Fibroblast of villous mesenchyme (primary cell): ENCODE measurements around the gene TMEM259. TPM values are rescaled to one million over a fixed set of nuclear protein-coding genes. Genes with fewer than 3 reads are reported as not detected.
A peak's percentile ranks its signal among the peaks of the same experiment; 100 is the strongest.

ENCODE experiments used
- DNase-seq: peaks from one replicate; pipeline ENCODE4 v3.0.0-alpha.2; 2010; ENCODE audit warnings: low read depth
- H3K4me3 ChIP-seq: 2 replicates; pipeline ENCODE4 v1.5.1; 2011; ENCODE audit warnings: low read depth, mild to moderate bottlenecking, low read length
- total RNA-seq: library from RNA; depleted of rRNA; stranded (reverse); fragments of >200 nt; gene quantifications from 2 replicates; pipeline ENCODE4 v1.2.3, GENCODE V29; 2012
- TF ChIP-seq, protein P1 (sequence below): IDR thresholded peaks from 2 replicates; pipeline ENCODE4 v1.5.1; 2012; ENCODE audit warnings: low read depth, mild to moderate bottlenecking, low read length; ENCODE audit not compliant: insufficient read depth

TMEM259 gene
- total RNA-seq, 1 donor, result 84.6 TPM

DNA sequence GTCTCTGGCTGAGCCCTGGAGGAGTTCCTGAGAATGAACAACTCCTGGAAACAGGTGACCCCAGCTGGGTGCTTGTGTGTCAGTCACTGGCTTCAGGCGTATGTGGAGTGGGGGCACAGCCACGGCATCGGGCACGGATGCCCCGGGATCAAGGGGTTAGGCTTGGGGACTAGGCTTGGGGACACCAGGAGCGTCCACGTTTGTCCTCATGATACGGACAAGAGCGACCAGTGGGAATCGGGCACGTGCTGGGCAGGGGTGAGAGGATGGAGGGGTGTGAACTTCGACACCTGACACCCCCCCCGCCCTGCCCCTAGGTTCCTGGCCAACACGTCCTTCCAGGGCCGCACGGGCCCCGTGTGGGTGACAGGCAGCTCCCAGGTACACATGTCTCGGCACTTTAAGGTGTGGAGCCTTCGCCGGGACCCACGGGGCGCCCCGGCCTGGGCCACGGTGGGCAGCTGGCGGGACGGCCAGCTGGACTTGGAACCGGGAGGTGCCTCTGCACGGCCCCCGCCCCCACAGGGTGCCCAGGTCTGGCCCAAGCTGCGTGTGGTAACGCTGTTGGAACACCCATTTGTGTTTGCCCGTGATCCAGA is 16.6 kb downstream of the TMEM259 start:
- H3K4me3 ChIP-seq, result no peak overlapping the region
- TF ChIP-seq, protein P1, sequence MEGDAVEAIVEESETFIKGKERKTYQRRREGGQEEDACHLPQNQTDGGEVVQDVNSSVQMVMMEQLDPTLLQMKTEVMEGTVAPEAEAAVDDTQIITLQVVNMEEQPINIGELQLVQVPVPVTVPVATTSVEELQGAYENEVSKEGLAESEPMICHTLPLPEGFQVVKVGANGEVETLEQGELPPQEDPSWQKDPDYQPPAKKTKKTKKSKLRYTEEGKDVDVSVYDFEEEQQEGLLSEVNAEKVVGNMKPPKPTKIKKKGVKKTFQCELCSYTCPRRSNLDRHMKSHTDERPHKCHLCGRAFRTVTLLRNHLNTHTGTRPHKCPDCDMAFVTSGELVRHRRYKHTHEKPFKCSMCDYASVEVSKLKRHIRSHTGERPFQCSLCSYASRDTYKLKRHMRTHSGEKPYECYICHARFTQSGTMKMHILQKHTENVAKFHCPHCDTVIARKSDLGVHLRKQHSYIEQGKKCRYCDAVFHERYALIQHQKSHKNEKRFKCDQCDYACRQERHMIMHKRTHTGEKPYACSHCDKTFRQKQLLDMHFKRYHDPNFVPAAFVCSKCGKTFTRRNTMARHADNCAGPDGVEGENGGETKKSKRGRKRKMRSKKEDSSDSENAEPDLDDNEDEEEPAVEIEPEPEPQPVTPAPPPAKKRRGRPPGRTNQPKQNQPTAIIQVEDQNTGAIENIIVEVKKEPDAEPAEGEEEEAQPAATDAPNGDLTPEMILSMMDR, result no peak
- no peak for DNase-seq

DNA sequence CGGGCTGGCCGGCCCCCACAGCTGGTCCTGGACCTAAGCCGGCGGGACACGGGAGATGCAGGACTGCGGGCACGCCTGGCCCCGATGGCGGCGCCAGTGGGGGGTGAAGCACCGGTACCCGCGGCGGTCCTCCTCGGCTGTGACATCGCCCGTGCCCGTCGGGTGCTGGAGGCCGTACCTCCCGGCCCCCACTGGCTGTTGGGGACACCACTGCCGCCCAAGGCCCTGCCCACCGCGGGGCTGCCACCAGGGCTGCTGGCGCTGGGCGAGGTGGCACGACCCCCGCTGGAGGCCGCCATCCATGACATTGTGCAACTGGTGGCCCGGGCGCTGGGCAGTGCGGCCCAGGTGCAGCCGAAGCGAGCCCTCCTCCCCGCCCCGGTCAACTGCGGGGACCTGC is 17.6 kb downstream of the TMEM259 start:
- TF ChIP-seq, protein P1, result no peak
- no peak for DNase-seq
- H3K4me3 ChIP-seq, result no peak overlapping the region

DNA sequence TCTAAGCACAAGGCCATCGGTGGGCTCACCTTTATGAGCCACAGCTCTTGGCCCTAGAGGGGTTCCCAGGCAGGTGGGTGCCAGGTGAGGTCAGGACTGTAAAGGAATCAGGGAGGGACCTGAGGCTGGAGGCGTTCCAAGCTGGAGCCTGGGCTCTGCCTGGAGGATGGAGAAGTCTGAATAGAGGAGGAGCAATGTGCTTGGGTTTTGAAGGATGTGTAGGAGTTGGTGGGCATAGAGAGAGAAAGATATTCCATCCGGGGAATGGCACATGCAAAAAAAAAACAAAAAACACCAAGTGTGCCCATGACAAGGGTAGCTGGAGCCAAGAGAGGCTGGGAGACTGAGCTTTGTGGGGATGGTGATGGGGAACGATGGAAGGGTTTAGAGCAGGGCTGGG is 18.3 kb downstream of the TMEM259 start:
- H3K4me3 ChIP-seq, result no peak overlapping the region
- DNase-seq, result no peak
- TF ChIP-seq, protein P1, result no peak

DNA sequence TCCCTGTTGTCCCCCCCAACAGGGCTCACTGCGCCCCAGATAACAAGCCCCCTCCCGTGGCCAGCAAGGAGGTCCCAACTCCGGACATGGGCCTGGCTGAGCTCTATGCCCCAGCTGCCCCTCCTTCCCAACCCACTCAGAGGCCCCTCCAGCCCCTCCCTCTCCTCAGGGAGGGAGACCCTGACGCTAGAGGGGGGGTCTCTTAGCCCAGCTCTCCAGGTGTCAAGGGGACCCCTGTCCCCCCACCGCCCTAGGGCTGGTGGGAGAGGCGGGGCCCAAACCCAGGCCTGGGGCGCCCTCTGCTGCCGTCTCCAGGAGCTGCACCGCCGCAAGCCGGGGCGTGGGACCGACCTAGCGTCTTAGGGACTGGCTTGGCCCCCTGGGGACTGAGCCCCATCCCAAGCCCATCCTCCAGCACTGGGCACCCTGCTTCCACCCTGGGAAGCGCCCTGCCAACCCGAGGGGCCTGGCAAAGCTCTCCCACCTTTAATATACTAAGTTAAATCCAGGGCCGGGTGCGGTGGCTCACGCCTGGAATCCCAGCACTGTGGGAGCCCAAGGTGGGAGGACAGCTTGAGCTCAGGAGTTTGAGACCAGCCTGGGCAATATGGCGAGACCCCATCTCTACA is 19.3 kb downstream of the TMEM259 start:
- no peak overlapping the region for H3K4me3 ChIP-seq
- TF ChIP-seq, protein P1, result peak; percentile 77
- no peak for DNase-seq

DNA sequence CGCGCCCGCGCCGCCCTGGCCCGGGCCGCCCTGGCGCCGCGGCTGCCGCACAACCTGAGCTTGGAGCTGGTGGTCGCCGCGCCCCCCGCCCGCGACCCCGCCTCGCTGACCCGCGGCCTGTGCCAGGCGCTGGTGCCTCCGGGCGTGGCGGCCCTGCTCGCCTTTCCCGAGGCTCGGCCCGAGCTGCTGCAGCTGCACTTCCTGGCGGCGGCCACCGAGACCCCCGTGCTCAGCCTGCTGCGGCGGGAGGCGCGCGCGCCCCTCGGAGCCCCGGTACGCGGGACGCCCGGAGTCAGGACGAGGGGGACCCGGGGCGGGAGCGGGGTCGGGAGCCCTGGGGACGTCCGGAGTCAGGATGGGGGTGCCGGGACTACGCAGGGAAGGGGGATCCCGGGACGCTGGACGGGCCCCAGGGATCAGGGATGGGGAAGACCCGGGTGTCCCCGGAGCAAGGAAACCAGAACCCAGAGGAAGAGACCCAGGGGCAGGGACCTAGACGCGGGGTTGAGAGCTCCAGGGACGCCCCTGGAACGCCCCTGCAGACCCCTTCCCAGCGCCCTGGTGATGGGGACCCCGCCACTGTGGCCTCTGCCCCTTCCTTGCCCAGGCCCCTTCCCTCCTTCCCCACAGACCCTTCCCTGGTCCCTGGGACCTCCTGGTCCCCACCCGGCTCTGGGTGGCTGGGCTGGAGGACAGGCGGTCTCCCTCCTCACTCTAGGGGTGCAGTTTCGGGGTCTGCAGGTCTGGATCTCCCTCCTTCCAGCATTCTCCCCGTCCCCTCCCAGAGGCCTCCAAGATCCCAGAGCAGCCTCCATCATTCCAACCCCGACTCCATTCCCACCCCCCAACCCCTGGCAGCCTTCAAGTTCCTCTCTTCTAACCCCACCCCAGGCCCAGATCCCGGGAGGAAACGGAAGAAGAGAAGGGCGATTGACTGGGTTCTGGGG is 20.1 kb downstream of the TMEM259 start:
- TF ChIP-seq, protein P1, result no peak
- H3K4me3 ChIP-seq, result no peak overlapping the region
- no peak for DNase-seq

DNA sequence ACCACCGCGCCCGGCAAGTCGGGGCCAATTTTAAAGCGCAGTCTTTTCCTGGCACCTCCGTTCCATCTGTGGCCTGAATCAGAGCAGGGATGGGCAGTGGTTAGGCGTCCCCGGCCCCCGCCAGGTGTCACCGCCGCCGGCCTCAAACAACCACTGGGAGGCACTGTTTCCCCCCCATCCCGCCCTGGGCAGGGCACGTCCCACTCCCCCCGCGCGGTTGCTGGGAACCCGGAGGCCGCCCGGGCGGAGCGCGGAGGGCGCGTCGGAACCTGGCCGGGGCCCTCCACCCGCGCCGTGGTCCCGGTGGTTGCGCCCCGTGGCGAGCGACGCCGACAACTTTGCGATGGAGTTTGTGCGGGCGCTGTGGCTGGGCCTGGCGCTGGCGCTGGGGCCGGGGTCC is 20.8 kb downstream of the TMEM259 start, which contains the start of gene GRIN3B:
GRIN3B (plus strand) TSS at position 325 of the 400 bp plus-strand sequence; CDS start at position 344, 19 bp downstream.
- peak; percentile 45 for DNase-seq
- TF ChIP-seq, protein P1, result peak; percentile 43
- peak within 1 kb of the TSS; percentile 25 for H3K4me3 ChIP-seq
